Keratinocyte (primary cell): Measurements from ENCODE around the gene CFAP45. TPM values are rescaled to one million over a fixed set of nuclear protein-coding genes. Genes with fewer than 3 reads are reported as not detected.

Experiments
- DNase-seq: peaks from one replicate; pipeline ENCODE4 v3.0.0-alpha.2; 2011; ENCODE audit warnings: low read depth, missing footprints, low spot score
- FAIRE-seq: peaks from 2 replicates; lab custom pipeline; 2011; peaks lifted over from hg19 to GRCh38; lab: Jason Lieb, UNC
- H2AFZ ChIP-seq: 2 replicates; pipeline ENCODE4 v1.6.0; 2012; ENCODE audit warnings: low read length, control low read depth, inconsistent platforms; ENCODE audit not compliant: control insufficient read depth
- H3K27ac ChIP-seq: 2 replicates; pipeline ENCODE4 v1.5.1; 2011; ENCODE audit warnings: low read length; ENCODE audit not compliant: control insufficient read depth, insufficient read depth
- H3K27me3 ChIP-seq: 3 replicates; pipeline ENCODE4 v1.6.0; 2011; ENCODE audit warnings: low read length; ENCODE audit not compliant: control insufficient read depth, insufficient read depth; ENCODE audit errors: extremely low read depth
- H3K36me3 ChIP-seq, 2 experiments: 2 replicates in 1 of 2; 3 replicates in 1 of 2; pipeline ENCODE4 v1.5.1; 2011; ENCODE audit warnings: low read length in 2 of 2, mild to moderate bottlenecking in 1 of 2; ENCODE audit not compliant: control insufficient read depth in 2 of 2, insufficient read depth in 2 of 2; ENCODE audit errors: extremely low read depth in 1 of 2
- H3K4me1 ChIP-seq: 3 replicates; pipeline ENCODE4 v1.5.1; 2011; ENCODE audit warnings: low read length; ENCODE audit not compliant: control insufficient read depth, insufficient read depth; ENCODE audit errors: extremely low read depth
- H3K4me2 ChIP-seq: 3 replicates; pipeline ENCODE4 v1.6.0; 2011; ENCODE audit warnings: low read depth, low read length; ENCODE audit not compliant: control insufficient read depth, insufficient read depth; ENCODE audit errors: extremely low read depth
- H3K4me3 ChIP-seq, 3 experiments: fragments of 200-600 bp in 1 of 3; sonication (generic) in 1 of 3; 2 replicates in 2 of 3; 3 replicates in 1 of 3; pipeline ENCODE4 v1.5.1; 2011 to 2016; ENCODE audit warnings: low read length in 3 of 3, mild to moderate bottlenecking in 3 of 3, control low read depth in 2 of 3, inconsistent platforms in 1 of 3, low read depth in 1 of 3, mixed read lengths in 1 of 3, mixed run types in 1 of 3, moderate library complexity in 1 of 3; ENCODE audit not compliant: control insufficient read depth in 2 of 3, insufficient read depth in 2 of 3; ENCODE audit errors: extremely low read depth in 1 of 3
- H3K79me2 ChIP-seq: 2 replicates; pipeline ENCODE4 v1.6.0; 2012; ENCODE audit warnings: low read length; ENCODE audit not compliant: control insufficient read depth, insufficient read depth
- H3K9ac ChIP-seq: 3 replicates; pipeline ENCODE4 v1.6.0; 2011; ENCODE audit warnings: low read length; ENCODE audit not compliant: control insufficient read depth, insufficient read depth; ENCODE audit errors: extremely low read depth
- H3K9me1 ChIP-seq: 3 replicates; pipeline ENCODE4 v1.6.0; 2011; ENCODE audit warnings: low read length; ENCODE audit not compliant: control insufficient read depth, insufficient read depth; ENCODE audit errors: extremely low read depth
- H3K9me3 ChIP-seq: 2 replicates; pipeline ENCODE4 v1.5.1; 2012; ENCODE audit warnings: low read depth, low read length; ENCODE audit not compliant: control insufficient read depth
- H4K20me1 ChIP-seq: 3 replicates; pipeline ENCODE4 v1.6.0; 2011; ENCODE audit warnings: low read length; ENCODE audit not compliant: control insufficient read depth, insufficient read depth; ENCODE audit errors: extremely low read depth
- CTCF ChIP-seq, 3 experiments: IDR thresholded peaks in 1 of 3; conservative IDR thresholded peaks in 1 of 3; optimal IDR thresholded peaks in 1 of 3; 2 replicates in 2 of 3; 3 replicates in 1 of 3; pipeline versions ENCODE3 to v1.5.1; 2011; ENCODE audit warnings: low read length in 3 of 3, mild to moderate bottlenecking in 3 of 3, moderate library complexity in 2 of 3, control low read depth in 1 of 3, inconsistent platforms in 1 of 3; ENCODE audit not compliant: insufficient read depth in 2 of 3; ENCODE audit errors: extremely low read depth in 1 of 3
- EZH2 ChIP-seq: IDR thresholded peaks from one replicate; pipeline ENCODE4 v1.6.1; 2012; ENCODE audit warnings: inconsistent platforms, mild to moderate bottlenecking, low read length, moderate library complexity
- dilution Hi-C: fragments of 300-500 bp; cut with MboI; formaldehyde crosslinking; loops from one replicate; pipeline ENCODE4 v1.7.0; 2020; ENCODE audit warnings: low sequenced_read_pairs; ENCODE audit not compliant: extremely low pct_ligation_motif_present
- polyA plus RNA-seq, 5 experiments: library from polyadenylated mRNA; depleted of rRNA in 3 of 5; stranded (reverse) in 3 of 5; stranded (forward) in 1 of 5; unstranded in 1 of 5; fragments of >200 nt; gene quantifications; 1 replicate in 1 of 5; 2 replicates in 3 of 5; 3 replicates in 1 of 5; pipeline versions ENCODE4 v1.2.1 to v1.2.3, GENCODE V29; 2011 to 2012; ENCODE audit warnings: missing spikeins in 2 of 5, low read depth in 1 of 5, low replicate concordance in 1 of 5

Gene CFAP45
- polyA plus RNA-seq, 1 donor (not counting 4 experiments of a cell fraction or from before 2014, with no cell fraction given), result 2.3 TPM

GRCh38 chr1:159931795-159932173 is 31.8 kb upstream of the CFAP45 start:
- no peak overlapping the region for H3K4me2 ChIP-seq
- H3K27me3 ChIP-seq, result no peaks in the 10 kb centered on the region
- DNase-seq (no peak), FAIRE-seq (no peak)
- H3K4me1 ChIP-seq, result peaks cover 37% of the 10 kb centered on the region
- H3K9me3 ChIP-seq, result no peaks in the 10 kb centered on the region
- H4K20me1 ChIP-seq, result no peaks in the 10 kb centered on the region
- H3K36me3 ChIP-seq, result peaks cover 11 to 18% of the 10 kb centered on the region in 2 experiments
- dilution Hi-C loops, result no loop called here
- no peak overlapping the region for H2AFZ ChIP-seq
- H3K9ac ChIP-seq, result no peak overlapping the region
- H3K79me2 ChIP-seq, result no peaks in the 10 kb centered on the region
- no peaks in the 10 kb centered on the region for H3K9me1 ChIP-seq
- no peak overlapping the region for H3K4me3 ChIP-seq
- no peak for TF ChIP-seq EZH2
- no peak for TF ChIP-seq CTCF (optimal IDR thresholded peaks at IDR 0.05 in 1 of 3, IDR thresholded peaks at IDR 0.05 in 1 of 3, conservative IDR thresholded peaks at IDR 0.05 in 1 of 3; ENCODE audit: extremely low read depth in 1 of 3, insufficient read depth in 2 of 3, low read length in 3 of 3)
- H3K27ac ChIP-seq, result no peak overlapping the region

- no peak overlapping the region for H3K4me3 ChIP-seq
- no peak for DNase-seq
- H2AFZ ChIP-seq, result no peak overlapping the region
- H3K36me3 ChIP-seq, result peaks cover 14 to 18% of the 10 kb centered on the region in 2 experiments
- dilution Hi-C loops, result no loop called here
- no peaks in the 10 kb centered on the region for H3K9me1 ChIP-seq
- H3K4me1 ChIP-seq, result peaks cover 32% of the 10 kb centered on the region
- no peak for TF ChIP-seq CTCF (optimal IDR thresholded peaks at IDR 0.05 in 1 of 3, IDR thresholded peaks at IDR 0.05 in 1 of 3, conservative IDR thresholded peaks at IDR 0.05 in 1 of 3; ENCODE audit: extremely low read depth in 1 of 3, insufficient read depth in 2 of 3, low read length in 3 of 3)
- no peak for TF ChIP-seq EZH2
- FAIRE-seq, result no peak
- H3K9me3 ChIP-seq, result no peaks in the 10 kb centered on the region
- no peak overlapping the region for H3K4me2 ChIP-seq
- H4K20me1 ChIP-seq, result no peaks in the 10 kb centered on the region
- H3K79me2 ChIP-seq, result no peaks in the 10 kb centered on the region
- no peaks in the 10 kb centered on the region for H3K27me3 ChIP-seq
- no peak overlapping the region for H3K27ac ChIP-seq
- no peak overlapping the region for H3K9ac ChIP-seq
These were observed 31.3 kb upstream of the CFAP45 start for GRCh38 chr1:159931101-159931794.
